ENCODE results near the gene MUS81.
A peak's percentile ranks its signal among the peaks of the same experiment; 100 is the strongest.
"Not testable (repeated sequence)": the region's sequence is repeated elsewhere in the genome, so short reads cannot be mapped to it uniquely, and the experiment has no call there.

The MUS81 gene

GRCh38 chr11:65873318-65874156 is 13.3 kb downstream of the MUS81 start:
- DNase-seq: peak; percentile 89 to 94 (median 89)

GRCh38 chr11:65879617-65880016 is 19.4 kb downstream of the MUS81 start, which contains the start of gene CTSW:
Gene CTSW (plus strand): TSS chr11:65879837. CDS start chr11:65879855, 18 bp downstream.
- no peak for DNase-seq

GRCh38 chr11:65880027-65880426 is 19.8 kb downstream of the MUS81 start:
- DNase-seq: no peak

- no peak for DNase-seq
Observed at GRCh38 chr11:65880844-65881421, 20.7 kb downstream of the MUS81 start.

- no peak for DNase-seq
Observed at GRCh38 chr11:65882120-65883057, 22.2 kb downstream of the MUS81 start.

- DNase-seq: no peak
Observed at GRCh38 chr11:65883058-65883761, 23.0 kb downstream of the MUS81 start.

- DNase-seq: no peak
Observed at GRCh38 chr11:65883786-65884715, 23.8 kb downstream of the MUS81 start.

- peak; percentile 63 to 71 (median 66) for DNase-seq
Observed at GRCh38 chr11:65884716-65885092, 24.5 kb downstream of the MUS81 start.

GRCh38 chr11:65885231-65885630 is 25.0 kb downstream of the MUS81 start:
- no peak for DNase-seq

GRCh38 chr11:65885808-65886536 is 25.7 kb downstream of the MUS81 start:
- DNase-seq: no peak

GRCh38 chr11:65886826-65887722 is 26.8 kb downstream of the MUS81 start:
- DNase-seq: no peak

- no peak for DNase-seq
Observed at GRCh38 chr11:65887723-65888162, 27.5 kb downstream of the MUS81 start.

GRCh38 chr11:65888163-65888814 is 28.1 kb downstream of the MUS81 start, which contains the start of gene FIBP:
Gene FIBP (minus strand): TSS chr11:65888471. CDS start chr11:65888418, 53 bp downstream.
- DNase-seq: peak; percentile 93 to 96 (median 93)

GRCh38 chr11:65890324-65891218 is 30.3 kb downstream of the MUS81 start, which contains the start of gene CCDC85B:
Gene CCDC85B (plus strand): TSS chr11:65890673. CDS start chr11:65890784, 111 bp downstream.
- peak; percentile 93 to 97 (median 95) for DNase-seq

GRCh38 chr11:65891219-65892136 is 31.2 kb downstream of the MUS81 start:
- DNase-seq: no peak

- not testable (repeated sequence) for DNase-seq
Observed at GRCh38 chr11:65892137-65892540, 31.9 kb downstream of the MUS81 start.

All from activated CD4-positive, CD25-positive, alpha-beta regulatory T cell (primary cell).